Measurements from ENCODE around the gene ROR2. TPM values are rescaled to one million over a fixed set of nuclear protein-coding genes. Genes with fewer than 3 reads are reported as not detected.

The ROR2 gene
- total and polyA plus RNA-seq, 4 donors, result 0.13 to 0.84 (median 0.52) TPM

GRCh38 chr9:91755761-91756509, 194.1 kb downstream of the ROR2 start:
- no peak overlapping the region for H3K27ac ChIP-seq (ENCODE audit: low read depth in 1 of 2, low read length in 2 of 2)
- no peak overlapping the region for H3K4me3 ChIP-seq (ENCODE audit: low read depth in 1 of 3, low read length in 3 of 3)
- DNase-seq (ENCODE audit: low spot score), result no peak
- peaks cover 0 to 2% (median 0%) of the 10 kb centered on the region in 4 donors for H3K9me3 ChIP-seq (ENCODE audit: control insufficient read depth in 4 of 4, low read length in 3 of 4)
- no peaks in the 10 kb centered on the region for H3K36me3 ChIP-seq (ENCODE audit: control insufficient read depth in 4 of 4, insufficient read depth in 3 of 4, low read depth in 1 of 4, low read length in 3 of 4)
- H3K4me1 ChIP-seq (ENCODE audit: control insufficient read depth in 4 of 4, insufficient read depth in 4 of 4, low read length in 3 of 4), result no peaks in the 10 kb centered on the region
- no peak overlapping the region for H3K9ac ChIP-seq (ENCODE audit: low read depth in 1 of 2, low read length in 2 of 2)
- 87% methylated on average over 16 of the region's 16 CpGs for WGBS
- no peaks in the 10 kb centered on the region for H3K27me3 ChIP-seq (ENCODE audit: control insufficient read depth in 4 of 4, insufficient read depth in 4 of 4, low read length in 3 of 4)
- TF ChIP-seq CTCF (IDR thresholded peaks at IDR 0.05; ENCODE audit: low read depth, low read length, missing input control) (no peak), HNF4A (conservative IDR thresholded peaks at IDR 0.05) (no peak)

- DNase-seq (ENCODE audit: low spot score), result no peak
- Histone ChIP-seq H3K9ac (ENCODE audit: low read depth in 1 of 2, low read length in 2 of 2) (no peak overlapping the region), H3K27ac (ENCODE audit: low read depth in 1 of 2, low read length in 2 of 2) (no peak overlapping the region), H3K4me1 (ENCODE audit: control insufficient read depth in 4 of 4, insufficient read depth in 4 of 4, low read length in 3 of 4) (no peaks in the 10 kb centered on the region), H3K4me3 (ENCODE audit: low read depth in 1 of 3, low read length in 3 of 3) (no peak overlapping the region), H3K36me3 (ENCODE audit: control insufficient read depth in 4 of 4, insufficient read depth in 3 of 4, low read depth in 1 of 4, low read length in 3 of 4) (no peaks in the 10 kb centered on the region), H3K9me3 (ENCODE audit: control insufficient read depth in 4 of 4, low read length in 3 of 4) (no peaks in the 10 kb centered on the region), H3K27me3 (ENCODE audit: control insufficient read depth in 4 of 4, insufficient read depth in 4 of 4, low read length in 3 of 4) (no peaks in the 10 kb centered on the region)
- TF ChIP-seq GABPA (IDR thresholded peaks at IDR 0.05 in 1 of 2, conservative IDR thresholded peaks at IDR 0.05 in 1 of 2), result no peak
- no peak for TF ChIP-seq JUND (IDR thresholded peaks at IDR 0.05)
- TF ChIP-seq YY1 (IDR thresholded peaks at IDR 0.05), result no peak
- no peak for TF ChIP-seq RXRA (IDR thresholded peaks at IDR 0.05)
- no peak for TF ChIP-seq HNF4G (IDR thresholded peaks at IDR 0.05)
- TF ChIP-seq, protein P1, sequence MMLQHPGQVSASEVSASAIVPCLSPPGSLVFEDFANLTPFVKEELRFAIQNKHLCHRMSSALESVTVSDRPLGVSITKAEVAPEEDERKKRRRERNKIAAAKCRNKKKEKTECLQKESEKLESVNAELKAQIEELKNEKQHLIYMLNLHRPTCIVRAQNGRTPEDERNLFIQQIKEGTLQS (IDR thresholded peaks at IDR 0.05), result no peak
- no peak for TF ChIP-seq CTCF (IDR thresholded peaks at IDR 0.05; ENCODE audit: low read depth, low read length, missing input control)
- no peak for TF ChIP-seq HNF4A (conservative IDR thresholded peaks at IDR 0.05)
- TF ChIP-seq, protein P2, sequence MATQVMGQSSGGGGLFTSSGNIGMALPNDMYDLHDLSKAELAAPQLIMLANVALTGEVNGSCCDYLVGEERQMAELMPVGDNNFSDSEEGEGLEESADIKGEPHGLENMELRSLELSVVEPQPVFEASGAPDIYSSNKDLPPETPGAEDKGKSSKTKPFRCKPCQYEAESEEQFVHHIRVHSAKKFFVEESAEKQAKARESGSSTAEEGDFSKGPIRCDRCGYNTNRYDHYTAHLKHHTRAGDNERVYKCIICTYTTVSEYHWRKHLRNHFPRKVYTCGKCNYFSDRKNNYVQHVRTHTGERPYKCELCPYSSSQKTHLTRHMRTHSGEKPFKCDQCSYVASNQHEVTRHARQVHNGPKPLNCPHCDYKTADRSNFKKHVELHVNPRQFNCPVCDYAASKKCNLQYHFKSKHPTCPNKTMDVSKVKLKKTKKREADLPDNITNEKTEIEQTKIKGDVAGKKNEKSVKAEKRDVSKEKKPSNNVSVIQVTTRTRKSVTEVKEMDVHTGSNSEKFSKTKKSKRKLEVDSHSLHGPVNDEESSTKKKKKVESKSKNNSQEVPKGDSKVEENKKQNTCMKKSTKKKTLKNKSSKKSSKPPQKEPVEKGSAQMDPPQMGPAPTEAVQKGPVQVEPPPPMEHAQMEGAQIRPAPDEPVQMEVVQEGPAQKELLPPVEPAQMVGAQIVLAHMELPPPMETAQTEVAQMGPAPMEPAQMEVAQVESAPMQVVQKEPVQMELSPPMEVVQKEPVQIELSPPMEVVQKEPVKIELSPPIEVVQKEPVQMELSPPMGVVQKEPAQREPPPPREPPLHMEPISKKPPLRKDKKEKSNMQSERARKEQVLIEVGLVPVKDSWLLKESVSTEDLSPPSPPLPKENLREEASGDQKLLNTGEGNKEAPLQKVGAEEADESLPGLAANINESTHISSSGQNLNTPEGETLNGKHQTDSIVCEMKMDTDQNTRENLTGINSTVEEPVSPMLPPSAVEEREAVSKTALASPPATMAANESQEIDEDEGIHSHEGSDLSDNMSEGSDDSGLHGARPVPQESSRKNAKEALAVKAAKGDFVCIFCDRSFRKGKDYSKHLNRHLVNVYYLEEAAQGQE (IDR thresholded peaks at IDR 0.05), result no peak
- WGBS, result 67% methylated on average over 2 of the region's 2 CpGs
These were observed 196.3 kb downstream of the ROR2 start for GRCh38 chr9:91753711-91754110.

All from liver (tissue), 9 donors.